Measurements from ENCODE around the gene ZNF397.

- TF ChIP-seq CTCF (IDR thresholded peaks at IDR 0.05) (no peak), ZFX (IDR thresholded peaks at IDR 0.05; ENCODE audit: borderline replicate concordance) (no peak)
Observed at GRCh38 chr18:35289727-35290093, 48.9 kb downstream of the ZNF397 start.
